ENCODE results near the gene RNF115.
A peak's percentile ranks its signal among the peaks of the same experiment; 100 is the strongest.

RNF115 gene

DNA sequence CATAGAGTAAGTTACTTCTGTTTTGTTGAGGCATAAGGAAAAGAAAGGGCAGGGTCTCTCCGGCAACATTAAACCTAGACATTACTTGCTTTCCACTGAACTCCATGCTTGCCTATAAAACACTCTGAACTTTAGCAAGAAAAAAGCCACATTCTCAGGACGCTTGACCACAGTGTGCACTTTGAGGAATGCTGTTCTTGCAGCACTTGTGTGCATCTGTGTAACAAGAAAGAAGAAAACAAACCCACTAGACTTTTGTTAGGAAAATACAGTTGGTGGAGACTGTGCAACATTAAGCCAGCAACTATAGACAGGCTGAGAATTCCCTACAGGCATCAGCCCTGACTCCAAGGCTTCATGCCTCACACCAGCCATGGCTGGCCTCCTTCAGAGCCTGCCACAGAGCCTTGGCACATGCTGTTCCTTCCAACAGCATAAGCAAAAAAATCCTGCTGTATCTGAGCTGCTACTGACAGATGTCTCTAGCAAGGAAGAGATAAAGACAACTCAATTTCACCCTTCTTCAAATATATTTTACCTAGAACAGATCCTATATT lies 122.5 kb downstream of the RNF115 start:
- DNase-seq (ENCODE audit: low read depth, low spot score), result no peak

DNA sequence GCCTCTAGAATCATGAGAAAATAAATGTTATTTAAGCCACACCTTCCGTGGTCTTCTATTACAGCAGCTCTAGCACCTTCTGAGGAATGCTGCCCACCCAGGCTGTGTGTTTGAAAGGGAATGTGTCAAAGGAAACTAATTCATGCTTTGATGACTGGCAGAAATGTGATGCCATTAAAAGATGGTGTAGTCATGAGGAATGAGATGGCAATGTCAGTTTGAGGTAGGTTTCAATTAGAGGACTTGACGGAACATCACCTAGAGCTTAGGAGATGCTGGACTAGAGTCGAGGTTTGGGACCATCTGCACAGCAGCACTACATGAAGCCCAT lies 127.3 kb downstream of the RNF115 start:
- no peak for DNase-seq (ENCODE audit: low read depth, low spot score)

DNA sequence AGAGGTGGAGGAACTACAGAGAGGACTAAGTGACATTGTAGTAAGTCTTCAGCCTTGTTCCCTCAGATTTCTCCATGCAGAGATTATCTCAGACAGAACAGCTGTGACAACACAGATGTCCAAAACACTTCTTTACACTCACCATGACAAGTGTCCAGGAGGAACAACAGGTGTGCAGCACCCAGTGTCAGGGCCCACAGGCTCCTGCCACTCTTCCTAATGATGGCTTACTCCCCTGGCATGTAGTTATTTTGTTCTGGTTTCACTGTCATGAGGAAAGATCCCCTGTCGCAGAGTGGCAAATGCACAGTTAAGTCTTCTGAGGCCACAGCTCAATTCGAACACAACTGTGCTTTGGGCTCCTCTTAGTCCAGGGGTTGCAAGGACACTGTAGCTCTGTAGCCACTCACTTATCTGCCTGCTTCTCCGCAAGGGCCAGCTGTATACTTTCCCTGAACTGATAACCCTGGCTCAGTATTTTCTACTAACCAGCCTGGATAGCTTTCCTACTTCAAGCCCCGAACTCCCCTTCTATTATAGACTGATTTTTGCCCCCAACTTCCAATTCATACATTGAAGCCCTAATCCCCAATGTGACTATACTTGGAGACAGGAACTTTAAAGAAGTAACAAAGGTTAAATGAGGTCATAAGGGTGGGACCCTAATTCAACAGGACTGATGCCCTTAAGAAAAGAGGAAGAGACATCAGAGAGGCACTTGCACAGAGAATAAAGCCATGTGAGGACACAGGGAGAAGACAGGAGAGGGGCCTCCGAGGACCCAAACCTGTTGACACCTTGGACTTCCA lies 127.9 kb downstream of the RNF115 start:
- DNase-seq (ENCODE audit: low read depth, low spot score), result no peak

DNA sequence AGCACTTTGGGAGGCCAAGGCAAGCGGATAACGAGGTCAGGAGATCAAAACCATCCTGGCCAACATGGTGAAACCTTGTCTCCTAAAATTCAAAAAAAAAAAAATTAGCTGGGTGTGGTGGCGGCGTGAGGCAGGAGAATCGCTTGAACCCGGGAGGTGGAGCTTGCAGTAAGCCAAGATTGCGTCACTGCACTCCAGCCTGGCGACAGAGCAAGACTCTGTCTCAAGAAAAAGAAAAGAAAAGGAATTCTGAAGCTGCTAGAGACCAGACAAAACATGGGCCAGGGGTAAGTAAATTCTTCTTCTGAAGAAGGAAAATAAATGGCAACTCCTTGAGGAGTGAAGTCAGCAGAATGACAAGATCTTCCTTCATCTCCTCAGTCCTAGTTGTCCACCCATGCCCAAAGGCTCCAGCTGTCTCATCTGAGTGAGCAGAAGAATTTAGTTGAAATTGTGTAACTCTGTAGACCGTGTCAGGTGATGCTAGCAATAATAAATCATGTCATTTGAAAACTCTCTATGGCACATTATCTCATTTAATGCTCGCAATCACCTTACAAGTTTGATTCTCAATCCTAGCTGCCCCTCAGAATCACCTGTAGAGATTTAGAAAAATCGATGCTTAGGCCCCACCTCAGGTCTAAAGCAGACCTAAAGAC lies 131.0 kb downstream of the RNF115 start:
- DNase-seq (ENCODE audit: low read depth, low spot score), result no peak

DNA sequence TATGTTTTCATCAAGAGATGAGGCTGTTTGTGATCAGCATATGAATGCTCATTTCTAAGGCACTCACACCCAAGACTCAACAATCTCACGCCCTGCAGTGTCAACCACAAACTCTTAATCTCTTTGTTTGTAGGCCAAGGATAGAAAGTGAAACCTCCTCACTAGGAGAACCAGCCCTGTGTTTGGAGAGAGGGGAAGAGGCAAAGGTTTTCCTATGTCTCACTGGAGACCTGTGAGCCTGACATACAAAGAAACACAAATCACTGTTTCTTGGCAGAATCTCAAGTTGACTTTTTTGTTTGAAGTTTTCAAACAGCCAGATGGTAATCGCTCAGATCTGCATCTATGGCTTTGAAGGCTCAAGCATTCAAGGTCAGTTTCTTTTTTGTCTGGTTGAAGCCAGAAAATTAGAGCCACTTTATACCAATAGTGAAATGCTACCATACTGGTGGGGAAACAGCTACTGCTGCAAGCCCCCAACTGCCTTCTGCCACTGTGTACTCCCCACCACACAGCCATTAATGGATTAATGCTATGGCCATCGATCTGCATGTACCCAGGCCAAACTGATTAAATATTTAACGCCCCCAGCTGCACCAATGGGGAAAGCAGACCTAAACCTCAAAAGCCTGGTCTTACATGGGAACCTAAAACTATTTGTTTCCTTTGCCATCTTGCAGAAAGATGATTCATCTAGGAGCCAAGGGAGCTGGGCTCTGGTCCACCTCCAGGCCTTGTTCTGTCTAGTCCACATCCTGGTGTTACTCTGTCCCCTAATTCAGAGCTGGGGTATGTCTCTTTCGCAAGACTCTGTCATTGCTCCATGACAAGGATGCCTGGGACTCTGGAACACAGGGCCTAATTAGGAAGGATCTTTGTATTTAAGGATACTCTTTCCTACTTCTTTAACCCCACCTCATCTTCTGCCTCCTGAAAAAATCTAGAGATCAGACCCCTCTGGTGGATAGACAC lies 133.0 kb downstream of the RNF115 start:
- peak; percentile 84 for DNase-seq (ENCODE audit: low read depth, low spot score)

DNA sequence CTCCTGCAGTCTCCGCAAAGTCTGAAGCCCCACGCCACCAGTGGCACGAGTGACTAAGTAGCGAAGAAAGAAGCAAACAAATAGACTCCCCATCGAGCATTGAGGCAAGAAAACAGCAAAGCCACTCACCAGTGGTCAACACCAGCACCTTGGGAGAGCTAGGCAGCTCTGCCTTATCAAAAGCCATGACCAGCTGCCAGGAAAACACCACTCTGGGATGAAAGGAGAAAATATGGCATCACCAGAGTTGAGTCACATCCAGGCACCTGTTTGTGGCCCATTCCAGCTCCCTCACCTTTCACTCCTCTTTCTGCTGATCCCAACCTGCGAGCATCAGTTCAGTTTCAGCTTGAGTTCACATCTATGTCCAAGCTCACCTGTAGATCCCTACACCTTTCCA lies 134.0 kb downstream of the RNF115 start:
- DNase-seq (ENCODE audit: low read depth, low spot score), result no peak

DNA sequence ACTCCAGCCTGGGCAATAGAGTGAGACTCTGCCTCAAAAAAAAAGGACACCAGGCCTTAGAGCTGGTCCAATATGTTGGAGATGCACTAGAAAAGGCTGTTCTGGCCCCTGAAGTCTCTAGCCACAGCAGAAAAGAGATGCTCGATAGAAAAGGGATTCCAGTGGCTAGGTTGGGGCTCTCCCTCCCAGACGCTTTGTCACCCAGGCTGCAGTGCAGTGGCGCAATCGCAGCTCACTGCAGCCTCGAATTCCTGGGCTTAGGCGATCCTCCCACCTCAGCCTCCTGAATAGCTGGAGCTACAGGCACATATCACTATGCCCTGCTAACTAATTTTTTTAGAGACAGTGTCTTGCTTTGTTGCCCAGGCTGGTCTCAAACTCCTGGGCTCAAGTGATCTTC lies 135.0 kb downstream of the RNF115 start:
- DNase-seq (ENCODE audit: low read depth, low spot score), result no peak
